GM12864 (cell line): ENCODE measurements around the gene CELF5.
"Not testable (repeated sequence)": the region's sequence is repeated elsewhere in the genome, so short reads cannot be mapped to it uniquely, and the experiment has no call there.

Source experiments
- DNase-seq: peaks from one replicate; pipeline ENCODE4 v3.0.0-alpha.2; 2011; ENCODE audit warnings: low read depth
- H3K4me3 ChIP-seq: 2 replicates; pipeline ENCODE4 v1.5.1; 2011; ENCODE audit warnings: mild to moderate bottlenecking, low read depth, low read length, control low read depth
- CTCF ChIP-seq: IDR thresholded peaks from 2 replicates; pipeline ENCODE4 v1.5.1; 2011; ENCODE audit warnings: low read depth, mild to moderate bottlenecking, moderate library complexity, low read length, control low read depth, inconsistent platforms; ENCODE audit errors: missing control alignments

Gene CELF5

GRCh38 chr19:3323026-3323425 lies 98.6 kb downstream of the CELF5 start:
- H3K4me3 ChIP-seq: no peak overlapping the region
- TF ChIP-seq CTCF: no peak
- no peak for DNase-seq

GRCh38 chr19:3323658-3324057 lies 99.2 kb downstream of the CELF5 start:
- no peak overlapping the region for H3K4me3 ChIP-seq
- DNase-seq: no peak
- no peak for TF ChIP-seq CTCF

GRCh38 chr19:3324405-3324856 lies 100.0 kb downstream of the CELF5 start:
- H3K4me3 ChIP-seq: no peak overlapping the region
- DNase-seq: peak; percentile 7
- TF ChIP-seq CTCF: peak; percentile 95

GRCh38 chr19:3325451-3325850 lies 101.0 kb downstream of the CELF5 start:
- no peak for TF ChIP-seq CTCF

GRCh38 chr19:3328743-3329142 lies 104.3 kb downstream of the CELF5 start:
- no peak for DNase-seq
- no peak overlapping the region for H3K4me3 ChIP-seq
- no peak for TF ChIP-seq CTCF

More at GRCh38 chr19:3325451-3325850, 101.0 kb downstream of the CELF5 start:
- H3K4me3 ChIP-seq: no peak overlapping the region
- no peak for DNase-seq

- DNase-seq: no peak
- TF ChIP-seq CTCF: no peak
- H3K4me3 ChIP-seq: no peak overlapping the region
These were observed 105.6 kb downstream of the CELF5 start for GRCh38 chr19:3330047-3330446.

GRCh38 chr19:3332232-3332631 lies 107.8 kb downstream of the CELF5 start:
- DNase-seq: not testable (repeated sequence)

More at GRCh38 chr19:3332232-3332631, 107.8 kb downstream of the CELF5 start:
- H3K4me3 ChIP-seq: not testable (repeated sequence)
